K562 (cell line): ENCODE data around the gene DTL. TPM values are rescaled to one million over a fixed set of nuclear protein-coding genes. Genes with fewer than 3 reads are reported as not detected.

Source experiments
- FOS ChIP-seq: IDR thresholded peaks from 3 replicates; pipeline ENCODE4 v1.6.1; 2011; ENCODE audit not compliant: insufficient read length; ENCODE audit errors: extremely low read depth
- HMBOX1 ChIP-seq: sonication (generic); IDR thresholded peaks from 2 replicates; pipeline ENCODE4 v1.6.1; 2016
- KDM4B ChIP-seq, 2 experiments: fragments of 450-650 bp in 1 of 2; sonication (generic) in 1 of 2; IDR thresholded peaks; 2 replicates each; pipeline ENCODE4 v1.6.1; 2016 to 2017; ENCODE audit warnings: borderline replicate concordance in 2 of 2, antibody characterized with exemption in 1 of 2, low read depth in 1 of 2, mild to moderate bottlenecking in 1 of 2
- NBN ChIP-seq: fragments of 450-650 bp; IDR thresholded peaks from 2 replicates; pipeline ENCODE4 v1.6.1; 2016; ENCODE audit warnings: low read depth, mild to moderate bottlenecking
- RB1 ChIP-seq: fragments of 450-650 bp; IDR thresholded peaks from 2 replicates; pipeline ENCODE4 v1.6.1; 2017; ENCODE audit warnings: low read depth, mild to moderate bottlenecking
- SMARCE1 ChIP-seq: fragments of 450-650 bp; IDR thresholded peaks from 2 replicates; pipeline ENCODE4 v1.7.1; 2016; ENCODE audit warnings: mild to moderate bottlenecking
- SRSF7 ChIP-seq: fragments of 200-400 bp; formaldehyde crosslinking; optimal IDR thresholded peaks from 2 replicates; pipeline ENCODE3; 2017; ENCODE audit warnings: mild to moderate bottlenecking, low read depth, low read length
- THRA ChIP-seq: fragments of 450-650 bp; IDR thresholded peaks from 2 replicates; pipeline ENCODE4 v1.6.1; 2017; ENCODE audit warnings: mild to moderate bottlenecking, moderate library complexity
- ZBTB43 ChIP-seq: sonication (generic); formaldehyde crosslinking; IDR thresholded peaks from 2 replicates; pipeline ENCODE4 v1.8.0; 2023; ENCODE audit warnings: mild to moderate bottlenecking, missing genetic modification reagents
- ZNF586 ChIP-seq: fragments of 450-650 bp; formaldehyde crosslinking; conservative IDR thresholded peaks from 2 replicates; pipeline ENCODE4 v1.4.0; 2020; ENCODE audit warnings: mild to moderate bottlenecking, moderate library complexity
- ZNF77 ChIP-seq: fragments of 250-450 bp; sonication (Bioruptor Pico); IDR thresholded peaks from 2 replicates; pipeline ENCODE4 v1.5.0; 2020
- microRNA-seq: library from miRNA; unstranded; fragments of <30 nt; microRNA quantifications from one replicate; pipeline ENCODE4, GENCODE V29; 2018; ENCODE audit warnings: borderline microRNAs expressed
- polyA plus RNA-seq, 8 experiments: library from polyadenylated mRNA; depleted of rRNA in 4 of 8; stranded (reverse) in 5 of 8; unstranded in 3 of 8; fragments of >200 nt; fragmentation: Nextera tagmentation in 2 of 8; fragmentation: Illumina TruSeq in 1 of 8; extraction: Ambion mirVana in 2 of 8; extraction: Trizol in 1 of 8; gene quantifications; 2 replicates each; pipeline versions ENCODE4 v1.2.1 to v1.2.3, GENCODE V29; 2011 to 2014; ENCODE audit warnings: inconsistent platforms in 1 of 8, missing spikeins in 1 of 8
- small RNA-seq: library from RNA; depleted of rRNA; stranded (forward); fragments of <200 nt; gene quantifications from one replicate; pipeline ENCODE3, GENCODE V24; 2014
- total RNA-seq, 7 experiments: library from RNA; depleted of rRNA in 6 of 7; stranded (reverse); fragments of >200 nt in 6 of 7; fragmentation: Illumina TruSeq in 2 of 7; extraction: Trizol in 2 of 7; gene quantifications; 2 replicates each; pipeline versions ENCODE4 v1.2.1 to v1.2.3, GENCODE V29; 2011 to 2021; ENCODE audit warnings: low replicate concordance in 1 of 7

Gene DTL
- total and polyA plus RNA-seq, 9 of the 15 experiments (the other 6 are each of a cell fraction or from before 2014, with no cell fraction given), result 38.3 to 81.0 (median 63.2) TPM

- TF ChIP-seq KDM4B (IDR thresholded peaks at IDR 0.05; ENCODE audit: borderline replicate concordance in 2 of 2, low read depth in 1 of 2) (no peak), NBN (no peak), RB1 (no peak), ZNF586 (no peak), SMARCE1 (peak; percentile 33; the same call in 1 of the 2 replicates), HMBOX1 (no peak), ZNF77 (CRISPR knock-in tag) (no peak), THRA (no peak), ZBTB43 (CRISPR knock-in tag) (no peak), SRSF7 (no peak), FOS (no peak)
These were observed 118.1 kb downstream of the DTL start (continued) for GRCh38 chr1:212153635-212154034.

Small RNAs within 50 kb of the gene (microRNA-seq; reads per million reads assigned to microRNA genes)
- not detected for gene MIR3122

Small RNAs within 50 kb of the gene (small RNA-seq; reads per million reads assigned to genes)
- gene MIR3122 (not detected), gene RF00568 (not detected), gene RN7SKP98 (not detected)

Other genes starting within 250 kb of the DTL start
- gene LPGAT1, start 205.0 kb upstream of the DTL start, total RNA-seq (2014; rRNA removed), result 16.8 and 31.1 TPM in 2 replicates
- 25.7 and 29.2 TPM in 2 replicates for gene LPGAT1, start 205.0 kb upstream of the DTL start, total RNA-seq (2014; rRNA removed; fragmentation: Illumina TruSeq; extraction: Trizol)
- gene LPGAT1, start 205.0 kb upstream of the DTL start, total RNA-seq (2015; rRNA removed; fragmentation: Illumina TruSeq; extraction: Trizol), result 16.2 and 17.5 TPM in 2 replicates
- gene LPGAT1, start 205.0 kb upstream of the DTL start, total RNA-seq (2021), result 30.5 and 31.4 TPM in 2 replicates
- gene LPGAT1, start 205.0 kb upstream of the DTL start, polyA plus RNA-seq (2011; rRNA removed), result 10.8 and 13.0 TPM in 2 replicates
- 12.8 and 13.9 TPM in 2 replicates for gene LPGAT1, start 205.0 kb upstream of the DTL start, polyA plus RNA-seq (2014; fragmentation: Illumina TruSeq; extraction: Trizol)
- 1 to 10 TPM; 5.7 to 6.7 TPM for gene LPGAT1, start 205.0 kb upstream of the DTL start, polyA plus RNA-seq (2014; fragmentation: Nextera tagmentation; extraction: Ambion mirVana)
- gene LPGAT1, start 205.0 kb upstream of the DTL start, polyA plus RNA-seq (2014; rRNA removed), result 10.3 and 16.3 TPM in 2 replicates
- 27.3 and 33.8 TPM in 2 replicates for gene INTS7, start 191 bp upstream of the DTL start, total RNA-seq (2014; rRNA removed)
- gene INTS7, start 191 bp upstream of the DTL start, total RNA-seq (2014; rRNA removed; fragmentation: Illumina TruSeq; extraction: Trizol), result 41.8 and 45.2 TPM in 2 replicates
- 34.3 and 38.9 TPM in 2 replicates for gene INTS7, start 191 bp upstream of the DTL start, total RNA-seq (2015; rRNA removed; fragmentation: Illumina TruSeq; extraction: Trizol)
- gene INTS7, start 191 bp upstream of the DTL start, total RNA-seq (2021), result 38.0 and 40.4 TPM in 2 replicates
- gene INTS7, start 191 bp upstream of the DTL start, polyA plus RNA-seq (2011; rRNA removed), result 66.4 and 68.4 TPM in 2 replicates
- gene INTS7, start 191 bp upstream of the DTL start, polyA plus RNA-seq (2014; fragmentation: Illumina TruSeq; extraction: Trizol), result 42.8 and 51.2 TPM in 2 replicates
- 10 to 100 TPM; 36.5 to 57.0 TPM for gene INTS7, start 191 bp upstream of the DTL start, polyA plus RNA-seq (2014; fragmentation: Nextera tagmentation; extraction: Ambion mirVana)
- gene INTS7, start 191 bp upstream of the DTL start, polyA plus RNA-seq (2014; rRNA removed), result 29.8 and 33.3 TPM in 2 replicates
- gene PPP2R5A, start 249.7 kb downstream of the DTL start, total RNA-seq (2014; rRNA removed), result 57.2 and 59.8 TPM in 2 replicates
- gene PPP2R5A, start 249.7 kb downstream of the DTL start, total RNA-seq (2014; rRNA removed; fragmentation: Illumina TruSeq; extraction: Trizol), result 64.3 and 73.5 TPM in 2 replicates
- gene PPP2R5A, start 249.7 kb downstream of the DTL start, total RNA-seq (2015; rRNA removed; fragmentation: Illumina TruSeq; extraction: Trizol), result 66.1 and 69.6 TPM in 2 replicates
- gene PPP2R5A, start 249.7 kb downstream of the DTL start, total RNA-seq (2021), result 70.9 and 71.1 TPM in 2 replicates
- gene PPP2R5A, start 249.7 kb downstream of the DTL start, polyA plus RNA-seq (2011; rRNA removed), result 79.3 and 106 TPM in 2 replicates
- gene PPP2R5A, start 249.7 kb downstream of the DTL start, polyA plus RNA-seq (2014; fragmentation: Illumina TruSeq; extraction: Trizol), result 62.9 and 71.3 TPM in 2 replicates
- 10 to 100 TPM; 26.9 to 31.2 TPM for gene PPP2R5A, start 249.7 kb downstream of the DTL start, polyA plus RNA-seq (2014; fragmentation: Nextera tagmentation; extraction: Ambion mirVana)
- 53.8 and 62.2 TPM in 2 replicates for gene PPP2R5A, start 249.7 kb downstream of the DTL start, polyA plus RNA-seq (2014; rRNA removed)